ENCODE measurements around the gene TBC1D4.

GRCh38 chr13:75400775-75401174, 81.2 kb downstream of the TBC1D4 start:
- TF ChIP-seq, protein P1, sequence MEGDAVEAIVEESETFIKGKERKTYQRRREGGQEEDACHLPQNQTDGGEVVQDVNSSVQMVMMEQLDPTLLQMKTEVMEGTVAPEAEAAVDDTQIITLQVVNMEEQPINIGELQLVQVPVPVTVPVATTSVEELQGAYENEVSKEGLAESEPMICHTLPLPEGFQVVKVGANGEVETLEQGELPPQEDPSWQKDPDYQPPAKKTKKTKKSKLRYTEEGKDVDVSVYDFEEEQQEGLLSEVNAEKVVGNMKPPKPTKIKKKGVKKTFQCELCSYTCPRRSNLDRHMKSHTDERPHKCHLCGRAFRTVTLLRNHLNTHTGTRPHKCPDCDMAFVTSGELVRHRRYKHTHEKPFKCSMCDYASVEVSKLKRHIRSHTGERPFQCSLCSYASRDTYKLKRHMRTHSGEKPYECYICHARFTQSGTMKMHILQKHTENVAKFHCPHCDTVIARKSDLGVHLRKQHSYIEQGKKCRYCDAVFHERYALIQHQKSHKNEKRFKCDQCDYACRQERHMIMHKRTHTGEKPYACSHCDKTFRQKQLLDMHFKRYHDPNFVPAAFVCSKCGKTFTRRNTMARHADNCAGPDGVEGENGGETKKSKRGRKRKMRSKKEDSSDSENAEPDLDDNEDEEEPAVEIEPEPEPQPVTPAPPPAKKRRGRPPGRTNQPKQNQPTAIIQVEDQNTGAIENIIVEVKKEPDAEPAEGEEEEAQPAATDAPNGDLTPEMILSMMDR (IDR thresholded peaks at IDR 0.05): no peak
- no peak for TF ChIP-seq POLR2A (IDR thresholded peaks at IDR 0.05)

Measured in right lobe of liver (tissue), 4 donors.